Measurements from ENCODE around the gene PSEN2.
A peak's percentile ranks its signal among the peaks of the same experiment; 100 is the strongest.

PSEN2 gene

GRCh38 chr1:226939438-226940028 lies 69.1 kb downstream of the PSEN2 start:
- Histone ChIP-seq H3K4me1 (ENCODE audit: control insufficient read depth in 1 of 2, insufficient read depth in 1 of 2, low read depth in 1 of 2, low read length in 1 of 2) (peaks cover 23 to 25% of the 10 kb centered on the region in 2 experiments), H3K27ac (peak overlapping the region; percentile 98), H3K4me3 (ENCODE audit: low read depth in 1 of 2, low read length in 1 of 2) (peak overlapping the region; percentile 75 to 76), H3K36me3 (no peaks in the 10 kb centered on the region), H3K9me3 (no peaks in the 10 kb centered on the region), H3K27me3 (no peaks in the 10 kb centered on the region)
- no peak for TF ChIP-seq CTCF (IDR thresholded peaks at IDR 0.05)

- no peaks in the 10 kb centered on the region for H3K9me3 ChIP-seq
- TF ChIP-seq CTCF (IDR thresholded peaks at IDR 0.05), result peak; percentile 19
- peak within 1 kb of the TSS; percentile 98 for H3K27ac ChIP-seq
- H3K27me3 ChIP-seq, result no peaks in the 10 kb centered on the region
- H3K4me1 ChIP-seq (ENCODE audit: control insufficient read depth in 1 of 2, insufficient read depth in 1 of 2, low read depth in 1 of 2, low read length in 1 of 2), result peaks cover 23 to 25% of the 10 kb centered on the region in 2 experiments
- no peaks in the 10 kb centered on the region for H3K36me3 ChIP-seq
- peak within 1 kb of the TSS; percentile 75 to 76 for H3K4me3 ChIP-seq (ENCODE audit: low read depth in 1 of 2, low read length in 1 of 2)
Observed at GRCh38 chr1:226940029-226940805, 69.8 kb downstream of the PSEN2 start, which contains the start of gene COQ8A. TSS of gene COQ8A (plus strand) at chr1:226940294. CDS start at chr1:226961386, 21,092 bp downstream.

- Histone ChIP-seq H3K4me3 (ENCODE audit: low read depth in 1 of 2, low read length in 1 of 2) (peak overlapping the region; percentile 75 to 76), H3K27ac (peak overlapping the region; percentile 98), H3K4me1 (ENCODE audit: control insufficient read depth in 1 of 2, insufficient read depth in 1 of 2, low read depth in 1 of 2, low read length in 1 of 2) (peaks cover 23 to 25% of the 10 kb centered on the region in 2 experiments), H3K9me3 (no peaks in the 10 kb centered on the region), H3K36me3 (no peaks in the 10 kb centered on the region), H3K27me3 (no peaks in the 10 kb centered on the region)
- no peak for TF ChIP-seq CTCF (IDR thresholded peaks at IDR 0.05)
Observed at GRCh38 chr1:226940806-226941067, 70.3 kb downstream of the PSEN2 start.

GRCh38 chr1:226942392-226942791 lies 72.0 kb downstream of the PSEN2 start:
- H3K4me1 ChIP-seq (ENCODE audit: control insufficient read depth in 1 of 2, insufficient read depth in 1 of 2, low read depth in 1 of 2, low read length in 1 of 2), result peaks cover 23 to 25% of the 10 kb centered on the region in 2 experiments
- no peaks in the 10 kb centered on the region for H3K36me3 ChIP-seq
- H3K27me3 ChIP-seq, result no peaks in the 10 kb centered on the region
- no peak overlapping the region for H3K4me3 ChIP-seq (ENCODE audit: low read depth in 1 of 2, low read length in 1 of 2)
- no peaks in the 10 kb centered on the region for H3K9me3 ChIP-seq
- no peak for TF ChIP-seq CTCF (IDR thresholded peaks at IDR 0.05)
- H3K27ac ChIP-seq, result no peak overlapping the region

- H3K36me3 ChIP-seq, result no peaks in the 10 kb centered on the region
- no peaks in the 10 kb centered on the region for H3K27me3 ChIP-seq
- H3K4me1 ChIP-seq (ENCODE audit: control insufficient read depth in 1 of 2, insufficient read depth in 1 of 2, low read depth in 1 of 2, low read length in 1 of 2), result peaks cover 19% of the 10 kb centered on the region in 2 experiments
- H3K4me3 ChIP-seq (ENCODE audit: low read depth in 1 of 2, low read length in 1 of 2), result no peak overlapping the region
- TF ChIP-seq CTCF (IDR thresholded peaks at IDR 0.05), result no peak
- no peak overlapping the region for H3K27ac ChIP-seq
- no peaks in the 10 kb centered on the region for H3K9me3 ChIP-seq
Observed at GRCh38 chr1:226943156-226943555, 72.7 kb downstream of the PSEN2 start.

All from neutrophil (primary cell).